Thyroid gland (tissue), 4 donors: ENCODE data around the gene KIAA1671. TPM values are rescaled to one million over a fixed set of nuclear protein-coding genes. Genes with fewer than 3 reads are reported as not detected.

Experiments used
- DNase-seq, 2 donors: peaks; one replicate each; pipeline ENCODE4 v3.0.0-alpha.2; 2019
- H3K27ac ChIP-seq, 3 donors: fragments of 200-600 bp; sonication (generic); 1 replicate in 2 of 3; 2 replicates in 1 of 3; pipeline ENCODE4 v1.5.1; 2016 to 2019; ENCODE audit warnings: mild to moderate bottlenecking in 1 of 3, moderate library complexity in 1 of 3
- H3K27me3 ChIP-seq: fragments of 200-600 bp; sonication (generic); one replicate; pipeline ENCODE4 v1.5.1; 2019
- H3K36me3 ChIP-seq, 2 donors: fragments of 200-600 bp; sonication (generic); one replicate each; pipeline ENCODE4 v1.5.1; 2016 to 2019
- H3K4me1 ChIP-seq, 2 donors: fragments of 200-600 bp; sonication (generic); one replicate each; pipeline ENCODE4 v1.5.1; 2017 to 2019
- H3K4me3 ChIP-seq, 3 donors: fragments of 200-600 bp; sonication (generic); replicated peaks in 1 of 3; 1 replicate in 2 of 3; 2 replicates in 1 of 3; pipeline ENCODE4 v1.5.1; 2016; ENCODE audit warnings: mild to moderate bottlenecking in 1 of 3
- H3K9me3 ChIP-seq: fragments of 200-600 bp; sonication (generic); one replicate; pipeline ENCODE4 v1.5.1; 2017
- POLR2A ChIP-seq, 2 donors: fragments of 450-650 bp; IDR thresholded peaks; one replicate each; pipeline ENCODE4 v1.6.1; 2017; ENCODE audit warnings: antibody characterized with exemption in 2 of 2, mild to moderate bottlenecking in 2 of 2, moderate library complexity in 1 of 2
- WGBS, 2 donors: methylation state at CpG; one replicate each; pipeline ENCODE4 v1.1.5; 2017; 5-methylcytosine and 5-hydroxymethylcytosine counted together
- intact Hi-C: fragments of 100-400 bp; cut with DNase I; formaldehyde crosslinking; loops from one replicate; pipeline ENCODE4 v1.15.1; 2023
- total RNA-seq, 4 donors: library from RNA; depleted of rRNA; stranded (reverse); fragments of >200 nt; gene quantifications; one replicate each; pipeline ENCODE4 v1.2.3, GENCODE V29; 2016
- TF ChIP-seq, protein P1 (sequence below), 6 experiments: fragments of 200-600 bp in 3 of 6; fragments of 450-650 bp in 3 of 6; sonication (generic) in 3 of 6; IDR thresholded peaks; one replicate each; pipeline ENCODE4 v1.5.1; 2016 to 2019; ENCODE audit warnings: antibody characterized with exemption in 6 of 6, mild to moderate bottlenecking in 2 of 6, inconsistent platforms in 1 of 6, moderate library complexity in 1 of 6

KIAA1671 gene
- total RNA-seq, 4 donors from 2014 or later = 63.2 to 111 (median 79.7) TPM

DNA sequence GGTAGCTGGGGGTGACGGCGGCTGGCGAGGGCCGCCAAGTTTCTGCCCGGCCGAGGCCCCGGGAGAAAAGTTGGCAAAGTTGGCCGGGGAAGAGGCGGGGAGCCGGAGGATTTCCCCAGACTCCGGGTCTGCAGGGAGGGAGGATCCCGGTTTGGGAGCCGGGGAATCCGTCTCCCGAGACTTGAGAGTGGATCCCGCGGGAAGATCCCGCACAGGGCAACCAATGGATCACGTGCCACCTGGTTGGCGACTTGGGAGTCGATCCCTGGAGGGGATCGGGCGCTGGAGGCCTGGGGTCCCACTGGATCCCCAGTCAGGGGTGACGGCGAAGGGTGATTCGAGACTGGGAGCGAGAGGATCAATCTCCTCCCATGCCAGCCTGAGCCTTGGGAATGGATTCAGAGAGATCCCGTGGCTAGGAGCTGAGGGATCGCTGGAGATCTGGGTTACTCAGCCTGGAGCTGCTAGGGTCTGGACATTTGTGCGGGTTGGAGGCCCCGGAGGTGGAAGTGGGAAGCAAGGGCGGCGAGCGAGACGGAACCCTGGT, 394 bp downstream of the KIAA1671 start:
- no peaks in the 10 kb centered on the region for H3K27me3 ChIP-seq
- H3K4me1 ChIP-seq = peaks cover 14 to 33% of the 10 kb centered on the region in 2 donors
- peak overlapping the region; percentile 69 to 84 (median 73) for H3K4me3 ChIP-seq
- intact Hi-C loops = loop anchor here (5.0 kb wide), 1 partner anchor 74 kb away; no protein-coding TSS in a partner anchor
- peak overlapping the region; percentile 78 to 94 (median 84) for H3K27ac ChIP-seq
- TF ChIP-seq, protein P1, sequence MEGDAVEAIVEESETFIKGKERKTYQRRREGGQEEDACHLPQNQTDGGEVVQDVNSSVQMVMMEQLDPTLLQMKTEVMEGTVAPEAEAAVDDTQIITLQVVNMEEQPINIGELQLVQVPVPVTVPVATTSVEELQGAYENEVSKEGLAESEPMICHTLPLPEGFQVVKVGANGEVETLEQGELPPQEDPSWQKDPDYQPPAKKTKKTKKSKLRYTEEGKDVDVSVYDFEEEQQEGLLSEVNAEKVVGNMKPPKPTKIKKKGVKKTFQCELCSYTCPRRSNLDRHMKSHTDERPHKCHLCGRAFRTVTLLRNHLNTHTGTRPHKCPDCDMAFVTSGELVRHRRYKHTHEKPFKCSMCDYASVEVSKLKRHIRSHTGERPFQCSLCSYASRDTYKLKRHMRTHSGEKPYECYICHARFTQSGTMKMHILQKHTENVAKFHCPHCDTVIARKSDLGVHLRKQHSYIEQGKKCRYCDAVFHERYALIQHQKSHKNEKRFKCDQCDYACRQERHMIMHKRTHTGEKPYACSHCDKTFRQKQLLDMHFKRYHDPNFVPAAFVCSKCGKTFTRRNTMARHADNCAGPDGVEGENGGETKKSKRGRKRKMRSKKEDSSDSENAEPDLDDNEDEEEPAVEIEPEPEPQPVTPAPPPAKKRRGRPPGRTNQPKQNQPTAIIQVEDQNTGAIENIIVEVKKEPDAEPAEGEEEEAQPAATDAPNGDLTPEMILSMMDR (IDR thresholded peaks at IDR 0.05) = no peak
- no peak for TF ChIP-seq POLR2A (IDR thresholded peaks at IDR 0.05)
- no peaks in the 10 kb centered on the region for H3K9me3 ChIP-seq
- H3K36me3 ChIP-seq = no peaks in the 10 kb centered on the region
- 0 to 2% methylated on average over 6 to 9 of the region's 35 CpGs for WGBS, 2 donors
- peak; percentile 69 to 74 for DNase-seq

GRCh38 chr22:24953384-24954113, 1.0 kb downstream of the KIAA1671 start:
- no peak for TF ChIP-seq POLR2A (IDR thresholded peaks at IDR 0.05)
- TF ChIP-seq, protein P1 (IDR thresholded peaks at IDR 0.05) = no peak
- H3K27me3 ChIP-seq = no peaks in the 10 kb centered on the region
- WGBS, 2 donors = 3 to 8% methylated on average over 13 to 44 of the region's 47 CpGs
- H3K9me3 ChIP-seq = no peaks in the 10 kb centered on the region
- intact Hi-C loops = loop anchor here (5.0 kb wide), 1 partner anchor 74 kb away; no protein-coding TSS in a partner anchor
- H3K4me1 ChIP-seq = peaks cover 14 to 33% of the 10 kb centered on the region in 2 donors
- peak; percentile 59 to 63 for DNase-seq
- peak overlapping the region; percentile 69 to 84 (median 73) for H3K4me3 ChIP-seq
- H3K36me3 ChIP-seq = no peaks in the 10 kb centered on the region
- H3K27ac ChIP-seq = peak overlapping the region; percentile 78 to 94 (median 84)

DNA sequence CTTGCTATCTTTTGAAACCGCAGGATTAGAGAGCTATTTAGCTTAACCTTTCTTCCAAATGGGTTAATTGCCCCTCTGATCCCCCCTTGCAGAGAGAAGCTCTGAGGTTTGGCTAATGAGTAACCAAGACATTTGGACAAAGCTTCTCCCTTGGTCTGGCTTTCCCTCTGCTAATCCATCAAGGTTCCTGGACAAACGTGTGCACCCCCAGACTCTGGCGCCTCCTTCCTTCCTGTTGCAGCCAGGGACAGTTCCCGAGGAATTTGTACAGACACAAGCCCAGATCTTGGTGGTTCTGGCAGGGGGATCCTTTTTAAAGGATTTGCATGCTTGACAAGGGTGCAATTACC, 1.6 kb downstream of the KIAA1671 start:
- Histone ChIP-seq H3K27me3 (no peaks in the 10 kb centered on the region), H3K36me3 (no peaks in the 10 kb centered on the region), H3K4me3 (peak overlapping the region in 1 of 3 donors; percentile 73), H3K9me3 (no peaks in the 10 kb centered on the region), H3K27ac (peak overlapping the region in 2 of 3 donors; percentile 84 to 94), H3K4me1 (peaks cover 14 to 33% of the 10 kb centered on the region in 2 donors)
- TF ChIP-seq, protein P1 (IDR thresholded peaks at IDR 0.05) = no peak
- no peak for TF ChIP-seq POLR2A (IDR thresholded peaks at IDR 0.05)
- no peak for DNase-seq
- WGBS, 2 donors = 45 to 50% methylated on average over 4 of the region's 4 CpGs
- intact Hi-C loops = loop anchor here (5.0 kb wide), 1 partner anchor 73 kb away; no protein-coding TSS in a partner anchor

- intact Hi-C loops = loop anchor here (5.0 kb wide), 1 partner anchor 72 kb away; no protein-coding TSS in a partner anchor
- peak overlapping the region in 1 of 3 donors; percentile 84 for H3K27ac ChIP-seq
- 86 to 94% methylated on average over 8 of the region's 8 CpGs for WGBS, 2 donors
These were observed 2.3 kb downstream of the KIAA1671 start for GRCh38 chr22:24954856-24955255.

More at GRCh38 chr22:24954856-24955255, 2.3 kb downstream of the KIAA1671 start:
- H3K36me3 ChIP-seq = no peaks in the 10 kb centered on the region
- no peak for DNase-seq
- no peak overlapping the region for H3K4me3 ChIP-seq
- TF ChIP-seq POLR2A (IDR thresholded peaks at IDR 0.05) = no peak
- TF ChIP-seq, protein P1 (IDR thresholded peaks at IDR 0.05) = no peak
- no peaks in the 10 kb centered on the region for H3K9me3 ChIP-seq
- H3K27me3 ChIP-seq = no peaks in the 10 kb centered on the region
- peaks cover 14 to 33% of the 10 kb centered on the region in 2 donors for H3K4me1 ChIP-seq
